Activated CD4-positive, alpha-beta T cell treated with anti-CD3 and anti-CD28 coated beads for 1 hour (primary cell): ENCODE measurements around the gene TMEM132C.

ENCODE experiments used
- DNase-seq: peaks from one replicate; pipeline ENCODE4 v3.0.0-alpha.2; 2020

TMEM132C gene

GRCh38 chr12:128684352-128684751, 417.4 kb downstream of the TMEM132C start:
- DNase-seq = no peak

GRCh38 chr12:128685903-128686475, 419.0 kb downstream of the TMEM132C start:
- DNase-seq = no peak

- DNase-seq = no peak
Observed at GRCh38 chr12:128687851-128688250, 420.9 kb downstream of the TMEM132C start.

- DNase-seq = no peak
Observed at GRCh38 chr12:128690641-128691040, 423.7 kb downstream of the TMEM132C start.

GRCh38 chr12:128693115-128693514, 426.1 kb downstream of the TMEM132C start:
- no peak for DNase-seq

GRCh38 chr12:128693771-128694170, 426.8 kb downstream of the TMEM132C start:
- DNase-seq = no peak

GRCh38 chr12:128694445-128694844, 427.5 kb downstream of the TMEM132C start:
- no peak for DNase-seq

GRCh38 chr12:128695697-128696096, 428.7 kb downstream of the TMEM132C start:
- DNase-seq = no peak

GRCh38 chr12:128698301-128698972, 431.5 kb downstream of the TMEM132C start:
- no peak for DNase-seq

GRCh38 chr12:128699106-128699505, 432.1 kb downstream of the TMEM132C start:
- no peak for DNase-seq

- no peak for DNase-seq
Observed at GRCh38 chr12:128702371-128702770, 435.4 kb downstream of the TMEM132C start.

- DNase-seq = no peak
Observed at GRCh38 chr12:128705140-128705539, 438.2 kb downstream of the TMEM132C start.

GRCh38 chr12:128707488-128707887, 440.5 kb downstream of the TMEM132C start:
- DNase-seq = no peak

- no peak for DNase-seq
Observed at GRCh38 chr12:128708789-128709188, 441.8 kb downstream of the TMEM132C start.

- DNase-seq = no peak
Observed at GRCh38 chr12:128709660-128710059, 442.7 kb downstream of the TMEM132C start.

GRCh38 chr12:128711486-128711885, 444.5 kb downstream of the TMEM132C start:
- DNase-seq = no peak

- no peak for DNase-seq
Observed at GRCh38 chr12:128712622-128713021, 445.7 kb downstream of the TMEM132C start.

- DNase-seq = no peak
Observed at GRCh38 chr12:128715485-128715884, 448.5 kb downstream of the TMEM132C start.

- DNase-seq = no peak
Observed at GRCh38 chr12:128724468-128725046, 457.6 kb downstream of the TMEM132C start.

GRCh38 chr12:128726886-128727285, 459.9 kb downstream of the TMEM132C start:
- DNase-seq = no peak

- no peak for DNase-seq
Observed at GRCh38 chr12:128727461-128727860, 460.5 kb downstream of the TMEM132C start.

GRCh38 chr12:128727999-128728398, 461.0 kb downstream of the TMEM132C start:
- no peak for DNase-seq

GRCh38 chr12:128729628-128730121, 462.7 kb downstream of the TMEM132C start:
- DNase-seq = no peak

GRCh38 chr12:128734371-128734770, 467.4 kb downstream of the TMEM132C start:
- no peak for DNase-seq
